ENCODE results near the gene PRDM12. TPM values are rescaled to one million over a fixed set of nuclear protein-coding genes. Genes with fewer than 3 reads are reported as not detected.
A peak's percentile ranks its signal among the peaks of the same experiment; 100 is the strongest.

PRDM12 gene
- total RNA-seq, 4 donors from 2014 or later = not detected

GRCh38 chr9:130660683-130661450, 3.5 kb upstream of the PRDM12 start:
- ATAC-seq (ENCODE audit: low FRiP score) (no peak), DNase-seq (ENCODE audit: low spot score) (no peak)
- TF ChIP-seq, protein P1, sequence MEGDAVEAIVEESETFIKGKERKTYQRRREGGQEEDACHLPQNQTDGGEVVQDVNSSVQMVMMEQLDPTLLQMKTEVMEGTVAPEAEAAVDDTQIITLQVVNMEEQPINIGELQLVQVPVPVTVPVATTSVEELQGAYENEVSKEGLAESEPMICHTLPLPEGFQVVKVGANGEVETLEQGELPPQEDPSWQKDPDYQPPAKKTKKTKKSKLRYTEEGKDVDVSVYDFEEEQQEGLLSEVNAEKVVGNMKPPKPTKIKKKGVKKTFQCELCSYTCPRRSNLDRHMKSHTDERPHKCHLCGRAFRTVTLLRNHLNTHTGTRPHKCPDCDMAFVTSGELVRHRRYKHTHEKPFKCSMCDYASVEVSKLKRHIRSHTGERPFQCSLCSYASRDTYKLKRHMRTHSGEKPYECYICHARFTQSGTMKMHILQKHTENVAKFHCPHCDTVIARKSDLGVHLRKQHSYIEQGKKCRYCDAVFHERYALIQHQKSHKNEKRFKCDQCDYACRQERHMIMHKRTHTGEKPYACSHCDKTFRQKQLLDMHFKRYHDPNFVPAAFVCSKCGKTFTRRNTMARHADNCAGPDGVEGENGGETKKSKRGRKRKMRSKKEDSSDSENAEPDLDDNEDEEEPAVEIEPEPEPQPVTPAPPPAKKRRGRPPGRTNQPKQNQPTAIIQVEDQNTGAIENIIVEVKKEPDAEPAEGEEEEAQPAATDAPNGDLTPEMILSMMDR (IDR thresholded peaks at IDR 0.05) = no peak

DNA sequence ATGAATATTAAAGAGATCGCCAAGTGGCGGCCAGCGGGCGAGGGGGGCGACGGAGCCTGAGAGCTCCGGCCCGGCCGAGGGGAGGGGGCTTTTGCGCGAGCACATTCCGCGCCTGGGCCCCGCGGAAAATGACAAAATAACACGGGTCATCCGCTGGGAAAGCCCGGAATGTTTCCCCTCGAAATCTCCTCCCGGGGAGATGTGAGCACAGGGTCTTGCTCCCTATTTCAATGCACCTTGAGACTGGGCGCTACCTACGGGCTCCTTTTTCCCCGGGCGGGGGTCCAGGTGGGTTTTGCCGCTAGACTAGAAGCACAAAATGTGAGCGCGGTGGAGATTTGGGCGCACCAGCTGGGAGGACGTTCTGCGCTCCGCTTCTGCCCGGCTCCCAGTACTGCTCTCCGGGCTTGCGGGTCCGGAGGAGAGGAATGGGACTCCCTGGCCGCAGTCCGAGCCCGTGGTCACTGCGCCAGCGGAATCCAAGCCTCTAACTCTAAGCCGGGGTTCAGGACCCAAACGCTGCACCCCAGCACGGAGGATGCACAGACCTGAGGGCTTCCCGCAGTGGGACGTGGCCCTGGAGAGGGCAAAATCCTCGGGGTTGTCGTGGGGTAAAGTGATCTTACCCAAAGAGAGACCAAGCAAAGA, 2.8 kb upstream of the PRDM12 start:
- TF ChIP-seq, protein P1 (IDR thresholded peaks at IDR 0.05) = no peak
- ATAC-seq (ENCODE audit: low FRiP score) (no peak), DNase-seq (ENCODE audit: low spot score) (no peak)

- TF ChIP-seq, protein P1 (IDR thresholded peaks at IDR 0.05) = no peak
- DNase-seq (ENCODE audit: low spot score) (no peak), ATAC-seq (ENCODE audit: low FRiP score) (no peak)
Measured at GRCh38 chr9:130662099-130662969, 2.1 kb upstream of the PRDM12 start.

GRCh38 chr9:130662970-130663257, 1.5 kb upstream of the PRDM12 start:
- TF ChIP-seq, protein P1 (IDR thresholded peaks at IDR 0.05) = no peak
- no peak for DNase-seq (ENCODE audit: low spot score)
- ATAC-seq (ENCODE audit: low FRiP score) = no peak

DNA sequence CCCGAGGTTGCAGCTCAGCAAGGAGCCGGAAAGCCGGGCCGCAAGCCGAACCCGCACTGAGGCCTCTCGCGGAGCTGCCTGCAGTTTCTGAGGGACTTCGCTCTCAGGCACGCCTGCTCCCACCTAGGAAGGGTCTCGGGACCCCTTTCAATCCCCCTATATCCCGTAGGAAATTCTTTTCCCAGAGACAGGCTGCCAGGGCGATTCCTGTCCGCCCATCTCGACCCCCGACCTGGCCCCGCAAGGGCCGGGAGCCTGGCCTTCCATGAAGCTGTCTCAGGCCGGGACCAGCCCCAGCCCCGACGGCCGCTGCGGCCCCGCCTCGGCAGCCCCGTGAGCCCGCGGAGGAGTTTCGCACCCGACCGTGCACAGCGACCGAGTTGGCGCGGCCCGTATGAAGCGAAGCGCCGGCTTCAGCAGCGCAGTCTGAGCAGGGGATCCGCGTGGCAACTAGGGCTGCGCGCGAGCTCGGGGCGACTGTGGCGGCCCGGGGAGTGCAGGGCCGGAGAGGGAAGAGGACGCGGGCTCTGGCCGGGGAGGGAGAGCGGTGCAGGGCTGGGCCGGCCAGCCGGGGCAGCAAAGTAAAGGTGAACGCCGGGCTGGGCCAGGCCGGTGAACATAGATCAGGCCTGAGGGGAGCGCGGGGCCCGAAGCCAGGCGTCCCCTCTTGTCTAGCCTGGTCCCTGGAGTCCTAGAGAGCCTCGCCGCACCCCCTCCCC, 977 bp upstream of the PRDM12 start:
- TF ChIP-seq, protein P1 (IDR thresholded peaks at IDR 0.05) = no peak
- peak; percentile 14 for ATAC-seq (ENCODE audit: low FRiP score)

DNA sequence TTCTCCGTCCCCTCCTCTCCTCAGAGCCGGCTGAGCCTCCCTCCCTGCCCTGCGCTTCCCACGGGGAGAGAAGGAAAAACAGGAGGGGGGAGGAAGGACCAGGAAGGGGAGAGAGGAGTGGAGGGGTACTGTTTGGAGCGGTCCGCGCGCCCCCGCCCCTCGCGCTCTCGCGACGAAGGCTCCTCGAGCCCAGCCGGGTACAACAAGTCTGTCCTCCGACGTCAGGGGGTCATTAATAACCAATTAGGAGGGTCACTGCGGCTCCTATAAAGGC, 480 bp upstream of the PRDM12 start:
- ATAC-seq (ENCODE audit: low FRiP score) = no peak
- TF ChIP-seq, protein P1 (IDR thresholded peaks at IDR 0.05) = no peak
- DNase-seq (ENCODE audit: low spot score) = no peak

More for the DNA sequence above, 977 bp upstream of the PRDM12 start:
- DNase-seq (ENCODE audit: low spot score) = no peak

Measured in omental fat pad (tissue), 4 donors.